GM21381 (cell line): ENCODE data around the gene MR1.

Experiments used
- ATAC-seq: cut with Tn5 transposase; IDR thresholded peaks from one replicate; pipeline ENCODE4 v1.9.1; 2021; ENCODE audit warnings: mild to moderate bottlenecking, moderate library complexity; ENCODE audit not compliant: unreplicated experiment

The MR1 gene

GRCh38 chr1:181033799-181034451 is at the start of gene MR1:
Gene MR1 (plus strand): TSS chr1:181033983. CDS start chr1:181034008, 25 bp downstream.
- ATAC-seq: peak; percentile 92

GRCh38 chr1:180988253-180988752 is 45.5 kb upstream of the MR1 start:
- no peak for ATAC-seq

GRCh38 chr1:180994262-180994661 is 39.5 kb upstream of the MR1 start:
- ATAC-seq: no peak

GRCh38 chr1:180997843-180998504 is 35.8 kb upstream of the MR1 start:
- no peak for ATAC-seq

GRCh38 chr1:181001091-181001780 is 32.5 kb upstream of the MR1 start:
- ATAC-seq: no peak

- no peak for ATAC-seq
Observed at GRCh38 chr1:181002582-181003172, 31.1 kb upstream of the MR1 start.

- ATAC-seq: no peak
Observed at GRCh38 chr1:181010789-181011188, 23.0 kb upstream of the MR1 start.

- no peak for ATAC-seq
Observed at GRCh38 chr1:181011301-181012202, 22.2 kb upstream of the MR1 start.

- no peak for ATAC-seq
Observed at GRCh38 chr1:181012203-181012745, 21.5 kb upstream of the MR1 start.

- ATAC-seq: no peak
Observed at GRCh38 chr1:181013144-181013543, 20.6 kb upstream of the MR1 start.

- ATAC-seq: no peak
Observed at GRCh38 chr1:181014477-181015250, 19.1 kb upstream of the MR1 start.

GRCh38 chr1:181015251-181015615 is 18.6 kb upstream of the MR1 start:
- no peak for ATAC-seq

- no peak for ATAC-seq
Observed at GRCh38 chr1:181016563-181016962, 17.2 kb upstream of the MR1 start.

GRCh38 chr1:181018901-181019681 is 14.7 kb upstream of the MR1 start:
- no peak for ATAC-seq

- ATAC-seq: no peak
Observed at GRCh38 chr1:181021159-181021558, 12.6 kb upstream of the MR1 start.

- peak; percentile 41 for ATAC-seq
Observed at GRCh38 chr1:181021811-181022434, 11.9 kb upstream of the MR1 start.

GRCh38 chr1:181023265-181024057 is 10.3 kb upstream of the MR1 start:
- ATAC-seq: no peak
